ENCODE data around the gene DOHH.

- TF ChIP-seq, protein P1, sequence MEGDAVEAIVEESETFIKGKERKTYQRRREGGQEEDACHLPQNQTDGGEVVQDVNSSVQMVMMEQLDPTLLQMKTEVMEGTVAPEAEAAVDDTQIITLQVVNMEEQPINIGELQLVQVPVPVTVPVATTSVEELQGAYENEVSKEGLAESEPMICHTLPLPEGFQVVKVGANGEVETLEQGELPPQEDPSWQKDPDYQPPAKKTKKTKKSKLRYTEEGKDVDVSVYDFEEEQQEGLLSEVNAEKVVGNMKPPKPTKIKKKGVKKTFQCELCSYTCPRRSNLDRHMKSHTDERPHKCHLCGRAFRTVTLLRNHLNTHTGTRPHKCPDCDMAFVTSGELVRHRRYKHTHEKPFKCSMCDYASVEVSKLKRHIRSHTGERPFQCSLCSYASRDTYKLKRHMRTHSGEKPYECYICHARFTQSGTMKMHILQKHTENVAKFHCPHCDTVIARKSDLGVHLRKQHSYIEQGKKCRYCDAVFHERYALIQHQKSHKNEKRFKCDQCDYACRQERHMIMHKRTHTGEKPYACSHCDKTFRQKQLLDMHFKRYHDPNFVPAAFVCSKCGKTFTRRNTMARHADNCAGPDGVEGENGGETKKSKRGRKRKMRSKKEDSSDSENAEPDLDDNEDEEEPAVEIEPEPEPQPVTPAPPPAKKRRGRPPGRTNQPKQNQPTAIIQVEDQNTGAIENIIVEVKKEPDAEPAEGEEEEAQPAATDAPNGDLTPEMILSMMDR (optimal IDR thresholded peaks at IDR 0.05 in 1 of 3, IDR thresholded peaks at IDR 0.05 in 1 of 3, conservative IDR thresholded peaks at IDR 0.05 in 1 of 3; ENCODE audit: extremely low read depth in 1 of 3, insufficient read depth in 2 of 3, low read length in 3 of 3): no peak
- no peak for TF ChIP-seq EZH2 (IDR thresholded peaks at IDR 0.05; ENCODE audit: low read length)
Measured at GRCh38 chr19:3532154-3532786, 31.8 kb upstream of the DOHH start.

Measured in keratinocyte (primary cell).